ENCODE data around the gene C14orf180.

Gene C14orf180

GRCh38 chr14:104579507-104579906 is at the start of gene C14orf180:
TSS of gene C14orf180 (plus strand) at chr14:104579764. CDS start at chr14:104586431, 6,667 bp downstream.
- DNase-seq, result no peak

- no peak for DNase-seq
These were observed 48.9 kb upstream of the C14orf180 start for GRCh38 chr14:104530646-104531045.

- no peak for DNase-seq
These were observed 48.0 kb upstream of the C14orf180 start for GRCh38 chr14:104531421-104532190.

- no peak for DNase-seq
These were observed 47.4 kb upstream of the C14orf180 start for GRCh38 chr14:104532191-104532555.

- no peak for DNase-seq
These were observed 45.5 kb upstream of the C14orf180 start for GRCh38 chr14:104534036-104534435.

GRCh38 chr14:104536942-104537612 is 42.5 kb upstream of the C14orf180 start:
- peak; percentile 70 for DNase-seq

GRCh38 chr14:104537613-104537988 is 42.0 kb upstream of the C14orf180 start:
- DNase-seq, result no peak

GRCh38 chr14:104541905-104542465 is 37.6 kb upstream of the C14orf180 start:
- DNase-seq, result no peak

- no peak for DNase-seq
These were observed 36.4 kb upstream of the C14orf180 start for GRCh38 chr14:104542871-104543830.

GRCh38 chr14:104544362-104544961 is 35.1 kb upstream of the C14orf180 start:
- no peak for DNase-seq

GRCh38 chr14:104545151-104545941 is 34.2 kb upstream of the C14orf180 start:
- DNase-seq, result no peak

GRCh38 chr14:104545942-104546501 is 33.5 kb upstream of the C14orf180 start:
- no peak for DNase-seq

GRCh38 chr14:104546591-104547309 is 32.8 kb upstream of the C14orf180 start:
- DNase-seq, result no peak

- DNase-seq, result no peak
These were observed 32.1 kb upstream of the C14orf180 start for GRCh38 chr14:104547310-104547997.

GRCh38 chr14:104547998-104548700 is 31.4 kb upstream of the C14orf180 start:
- DNase-seq, result no peak

GRCh38 chr14:104548802-104549535 is 30.6 kb upstream of the C14orf180 start:
- no peak for DNase-seq

- no peak for DNase-seq
These were observed 29.8 kb upstream of the C14orf180 start for GRCh38 chr14:104549536-104550339.
